GM23248 (cell line): ENCODE data around the gene IL26.

Source experiments
- EZH2 ChIP-seq: fragments of 200-600 bp; sonication (generic); IDR thresholded peaks from 2 replicates; pipeline ENCODE4 v1.6.1; 2018; ENCODE audit warnings: antibody characterized with exemption, mild to moderate bottlenecking; ENCODE audit not compliant: insufficient read depth, poor library complexity, severe bottlenecking
- EZH2phosphoT487 ChIP-seq: fragments of 200-600 bp; sonication (generic); IDR thresholded peaks from 2 replicates; pipeline ENCODE4 v1.6.1; 2018; ENCODE audit warnings: antibody characterized with exemption, moderate library complexity, mild to moderate bottlenecking, low read depth; ENCODE audit not compliant: insufficient read depth

DNA sequence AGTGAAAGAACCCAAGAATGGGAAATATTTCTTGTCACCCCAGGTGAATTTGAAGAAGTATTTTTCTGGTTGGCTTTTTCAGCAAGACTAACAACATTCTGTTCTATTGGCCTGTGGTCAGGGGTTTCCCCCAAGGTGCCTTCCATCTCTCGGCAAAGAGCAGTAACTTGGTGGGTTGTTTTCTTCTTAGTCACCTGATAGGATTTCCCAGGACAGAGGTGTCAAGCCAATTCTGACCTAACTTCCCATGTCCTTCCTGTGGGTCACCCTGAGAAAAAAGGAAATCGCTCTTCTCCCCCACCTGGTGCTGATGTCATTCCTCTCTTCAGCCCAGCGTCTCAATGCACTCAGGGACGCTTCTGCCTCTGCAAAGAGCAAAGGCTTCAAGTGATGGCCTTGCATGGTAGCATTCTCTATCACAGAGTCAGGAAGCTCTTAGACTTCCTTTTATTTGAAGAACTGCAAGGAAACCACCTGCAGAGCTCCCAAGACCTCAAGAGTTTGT, 50.0 kb downstream of the IL26 start:
- no peak for TF ChIP-seq EZH2phosphoT487
- TF ChIP-seq EZH2: no peak
